ENCODE results near the gene TTK.
"Not testable (repeated sequence)": the region's sequence is repeated elsewhere in the genome, so short reads cannot be mapped to it uniquely, and the experiment has no call there.

The TTK gene

GRCh38 chr6:80022803-80023202 lies 18.4 kb downstream of the TTK start:
- no peak for FAIRE-seq

- no peak for FAIRE-seq
Observed at GRCh38 chr6:80028589-80028988, 24.1 kb downstream of the TTK start.

- FAIRE-seq, result no peak
Observed at GRCh38 chr6:80029470-80029869, 25.0 kb downstream of the TTK start.

GRCh38 chr6:80048220-80048619 lies 43.8 kb downstream of the TTK start:
- FAIRE-seq, result not testable (repeated sequence)

GRCh38 chr6:80060774-80061173 lies 56.3 kb downstream of the TTK start:
- FAIRE-seq, result no peak

GRCh38 chr6:80068146-80068545 lies 63.7 kb downstream of the TTK start:
- not testable (repeated sequence) for FAIRE-seq

- FAIRE-seq, result not testable (repeated sequence)
Observed at GRCh38 chr6:80070431-80070830, 66.0 kb downstream of the TTK start.

- FAIRE-seq, result no peak
Observed at GRCh38 chr6:80077067-80077466, 72.6 kb downstream of the TTK start.

GRCh38 chr6:80088637-80089036 lies 84.2 kb downstream of the TTK start:
- no peak for FAIRE-seq

- FAIRE-seq, result no peak
Observed at GRCh38 chr6:80091506-80091905, 87.1 kb downstream of the TTK start.

All from colon (tissue), 2 donors.